Measurements from ENCODE around the gene GUCY1A1. TPM values are rescaled to one million over a fixed set of nuclear protein-coding genes. Genes with fewer than 3 reads are reported as not detected.

The GUCY1A1 gene
- total and polyA plus RNA-seq, 3 experiments from 2014 or later: not detected

GRCh38 chr4:155653052-155653451, 13.6 kb upstream of the GUCY1A1 start:
- Histone ChIP-seq H3K4me1 (ENCODE audit: insufficient read depth, low read length) (no peaks in the 10 kb centered on the region), H3K27me3 (ENCODE audit: insufficient read depth, low read length, poor library complexity, severe bottlenecking) (no peaks in the 10 kb centered on the region), H3K9me3 (ENCODE audit: low read length) (no peaks in the 10 kb centered on the region), H3K4me3 (ENCODE audit: low read length) (no peak overlapping the region), H3K36me3 (ENCODE audit: insufficient read depth, low read length) (no peaks in the 10 kb centered on the region), H3K27ac (ENCODE audit: low read depth, low read length) (no peak overlapping the region)
- peaks cover 0 to 6% (median 1%) of the 10 kb centered on the region in 5 donors for H3K9me3 Mint-ChIP-seq
- no peak for DNase-seq
- peaks cover 0 to 1% (median 0%) of the 10 kb centered on the region in 3 donors for H3K36me3 Mint-ChIP-seq
- ChIA-PET POLR2A (no interaction called here), CTCF (no interaction called here)
- no peaks in the 10 kb centered on the region for H3K27me3 Mint-ChIP-seq
- H3K27ac Mint-ChIP-seq: no peak overlapping the region
- H3K4me3 Mint-ChIP-seq: no peak overlapping the region
- H3K4me1 Mint-ChIP-seq: no peaks in the 10 kb centered on the region

GRCh38 chr4:155656025-155656424, 10.6 kb upstream of the GUCY1A1 start:
- no peaks in the 10 kb centered on the region for H3K4me1 ChIP-seq (ENCODE audit: insufficient read depth, low read length)
- no peak overlapping the region for H3K27ac Mint-ChIP-seq
- no peak overlapping the region for H3K27ac ChIP-seq (ENCODE audit: low read depth, low read length)
- no peaks in the 10 kb centered on the region for H3K9me3 ChIP-seq (ENCODE audit: low read length)
- H3K4me1 Mint-ChIP-seq: no peaks in the 10 kb centered on the region
- H3K9me3 Mint-ChIP-seq: peaks cover 0 to 10% (median 0%) of the 10 kb centered on the region in 5 donors
- POLR2A ChIA-PET: no interaction called here
- no peaks in the 10 kb centered on the region for H3K36me3 ChIP-seq (ENCODE audit: insufficient read depth, low read length)
- no peak overlapping the region for H3K4me3 ChIP-seq (ENCODE audit: low read length)
- H3K4me3 Mint-ChIP-seq: no peak overlapping the region
- H3K27me3 ChIP-seq (ENCODE audit: insufficient read depth, low read length, poor library complexity, severe bottlenecking): no peaks in the 10 kb centered on the region
- peaks cover 0 to 1% (median 0%) of the 10 kb centered on the region in 3 donors for H3K36me3 Mint-ChIP-seq
- DNase-seq: no peak
- CTCF ChIA-PET: no interaction called here
- H3K27me3 Mint-ChIP-seq: no peaks in the 10 kb centered on the region

DNA sequence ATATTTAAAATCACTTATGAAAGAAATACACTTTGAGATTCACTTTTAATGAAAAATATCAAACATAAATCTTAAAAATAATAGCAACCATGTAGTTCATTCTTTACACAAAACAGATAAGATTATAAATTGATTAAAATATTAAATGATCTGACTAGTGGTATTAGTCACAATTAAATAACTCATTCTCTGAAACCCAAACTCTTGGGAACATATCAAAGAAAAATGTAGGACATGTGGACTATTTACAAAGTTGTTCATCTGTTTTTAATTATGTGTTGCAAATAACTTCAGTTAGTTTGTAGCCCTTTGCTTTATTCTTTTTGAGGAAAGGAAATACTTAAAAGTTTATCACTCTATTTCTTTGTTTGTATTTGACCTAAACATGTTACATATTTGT, 9.5 kb upstream of the GUCY1A1 start:
- Histone ChIP-seq H3K9me3 (ENCODE audit: low read length) (no peaks in the 10 kb centered on the region), H3K4me3 (ENCODE audit: low read length) (no peak overlapping the region), H3K27ac (ENCODE audit: low read depth, low read length) (no peak overlapping the region), H3K27me3 (ENCODE audit: insufficient read depth, low read length, poor library complexity, severe bottlenecking) (no peaks in the 10 kb centered on the region), H3K36me3 (ENCODE audit: insufficient read depth, low read length) (no peaks in the 10 kb centered on the region), H3K4me1 (ENCODE audit: insufficient read depth, low read length) (no peaks in the 10 kb centered on the region)
- DNase-seq: no peak
- Mint-ChIP-seq H3K4me1 (no peaks in the 10 kb centered on the region), H3K4me3 (no peak overlapping the region), H3K36me3 (peaks cover 0 to 1% (median 0%) of the 10 kb centered on the region in 3 donors), H3K9me3 (peaks cover 0 to 10% (median 0%) of the 10 kb centered on the region in 5 donors), H3K27me3 (peaks cover 0 to 1% of the 10 kb centered on the region in 2 donors), H3K27ac (no peak overlapping the region)
- POLR2A ChIA-PET: no interaction called here
- CTCF ChIA-PET: no interaction called here

DNA sequence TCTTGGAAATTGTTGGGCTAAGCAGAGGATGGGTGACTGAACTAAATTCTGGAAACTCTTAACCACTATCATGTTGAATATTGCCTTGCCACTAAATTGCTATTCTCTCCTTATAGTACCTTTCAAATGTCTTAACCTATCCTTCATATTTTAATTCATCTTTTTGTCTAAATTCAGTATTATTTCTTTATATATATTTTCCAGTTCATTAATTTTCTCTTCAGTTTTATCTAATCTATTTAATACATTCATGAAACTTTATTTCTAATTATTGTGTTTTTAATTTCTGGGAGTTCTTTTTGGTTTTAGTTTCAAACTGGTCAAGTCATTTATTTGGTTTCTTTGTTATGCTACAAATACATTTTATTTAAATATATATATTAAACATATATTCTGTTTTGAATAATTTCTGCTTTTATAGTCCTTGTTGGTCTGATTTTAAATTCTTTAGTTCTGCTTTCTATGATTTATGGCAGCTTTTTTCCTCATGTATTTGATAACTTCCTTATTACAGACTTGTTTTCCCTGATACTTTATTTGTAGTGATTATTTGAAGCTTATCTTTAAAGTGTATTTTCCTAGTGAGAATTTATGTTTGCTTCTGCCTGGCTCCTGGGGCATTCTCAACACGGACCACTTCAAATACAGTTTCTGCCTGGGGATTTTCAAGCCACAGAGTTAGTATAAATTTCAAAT, 8.5 kb upstream of the GUCY1A1 start:
- Histone ChIP-seq H3K36me3 (ENCODE audit: insufficient read depth, low read length) (no peaks in the 10 kb centered on the region), H3K27me3 (ENCODE audit: insufficient read depth, low read length, poor library complexity, severe bottlenecking) (no peaks in the 10 kb centered on the region), H3K4me1 (ENCODE audit: insufficient read depth, low read length) (no peaks in the 10 kb centered on the region), H3K4me3 (ENCODE audit: low read length) (no peak overlapping the region), H3K27ac (ENCODE audit: low read depth, low read length) (no peak overlapping the region), H3K9me3 (ENCODE audit: low read length) (no peaks in the 10 kb centered on the region)
- no peak for DNase-seq
- CTCF ChIA-PET: no interaction called here
- Mint-ChIP-seq H3K27ac (no peak overlapping the region), H3K4me3 (no peak overlapping the region), H3K27me3 (peaks cover 0 to 1% of the 10 kb centered on the region in 2 donors), H3K4me1 (no peaks in the 10 kb centered on the region), H3K36me3 (peaks cover 0 to 1% (median 0%) of the 10 kb centered on the region in 3 donors), H3K9me3 (peaks cover 0 to 10% (median 0%) of the 10 kb centered on the region in 5 donors)
- POLR2A ChIA-PET: no interaction called here

DNA sequence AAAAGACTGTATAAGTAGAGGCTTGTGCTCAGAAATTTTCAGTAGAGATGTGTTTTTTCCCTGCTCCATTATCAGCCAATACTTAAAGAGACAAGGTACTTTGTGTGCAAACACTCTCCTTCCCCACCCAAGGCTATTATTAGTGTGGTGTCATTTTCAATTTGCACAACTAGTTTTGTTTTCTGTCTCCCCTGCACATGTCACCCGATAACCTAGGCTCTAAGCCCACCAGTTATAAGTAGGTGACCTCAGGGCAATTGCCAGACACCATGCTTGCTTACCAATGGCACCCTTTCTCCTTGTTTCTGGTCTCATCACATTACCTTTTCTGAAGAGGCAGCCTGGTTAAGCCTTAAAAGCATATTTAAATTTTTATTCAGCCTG, 8.0 kb upstream of the GUCY1A1 start:
- peaks cover 0 to 10% (median 0%) of the 10 kb centered on the region in 5 donors for H3K9me3 Mint-ChIP-seq
- CTCF ChIA-PET: no interaction called here
- peaks cover 0 to 1% (median 0%) of the 10 kb centered on the region in 3 donors for H3K36me3 Mint-ChIP-seq
- peaks cover 0 to 1% of the 10 kb centered on the region in 2 donors for H3K27me3 Mint-ChIP-seq
- Histone ChIP-seq H3K27me3 (ENCODE audit: insufficient read depth, low read length, poor library complexity, severe bottlenecking) (no peaks in the 10 kb centered on the region), H3K9me3 (ENCODE audit: low read length) (no peaks in the 10 kb centered on the region), H3K4me1 (ENCODE audit: insufficient read depth, low read length) (no peaks in the 10 kb centered on the region), H3K27ac (ENCODE audit: low read depth, low read length) (no peak overlapping the region), H3K4me3 (ENCODE audit: low read length) (no peak overlapping the region), H3K36me3 (ENCODE audit: insufficient read depth, low read length) (no peaks in the 10 kb centered on the region)
- H3K4me1 Mint-ChIP-seq: no peaks in the 10 kb centered on the region
- no peak overlapping the region for H3K4me3 Mint-ChIP-seq
- POLR2A ChIA-PET: no interaction called here
- no peak overlapping the region for H3K27ac Mint-ChIP-seq
- DNase-seq: no peak

- H3K4me1 ChIP-seq (ENCODE audit: insufficient read depth, low read length): no peaks in the 10 kb centered on the region
- CTCF ChIA-PET: no interaction called here
- no peak overlapping the region for H3K4me3 ChIP-seq (ENCODE audit: low read length)
- no peak overlapping the region for H3K4me3 Mint-ChIP-seq
- no peaks in the 10 kb centered on the region for H3K36me3 ChIP-seq (ENCODE audit: insufficient read depth, low read length)
- POLR2A ChIA-PET: no interaction called here
- H3K27me3 ChIP-seq (ENCODE audit: insufficient read depth, low read length, poor library complexity, severe bottlenecking): no peaks in the 10 kb centered on the region
- H3K4me1 Mint-ChIP-seq: no peaks in the 10 kb centered on the region
- H3K36me3 Mint-ChIP-seq: peaks cover 0 to 1% (median 0%) of the 10 kb centered on the region in 3 donors
- DNase-seq: no peak
- H3K9me3 ChIP-seq (ENCODE audit: low read length): no peaks in the 10 kb centered on the region
- peaks cover 0 to 10% (median 0%) of the 10 kb centered on the region in 5 donors for H3K9me3 Mint-ChIP-seq
- H3K27me3 Mint-ChIP-seq: peaks cover 2 to 5% of the 10 kb centered on the region in 2 donors
- no peak overlapping the region for H3K27ac ChIP-seq (ENCODE audit: low read depth, low read length)
- H3K27ac Mint-ChIP-seq: no peak overlapping the region
Observed at GRCh38 chr4:155659176-155659575, 7.5 kb upstream of the GUCY1A1 start.

DNA sequence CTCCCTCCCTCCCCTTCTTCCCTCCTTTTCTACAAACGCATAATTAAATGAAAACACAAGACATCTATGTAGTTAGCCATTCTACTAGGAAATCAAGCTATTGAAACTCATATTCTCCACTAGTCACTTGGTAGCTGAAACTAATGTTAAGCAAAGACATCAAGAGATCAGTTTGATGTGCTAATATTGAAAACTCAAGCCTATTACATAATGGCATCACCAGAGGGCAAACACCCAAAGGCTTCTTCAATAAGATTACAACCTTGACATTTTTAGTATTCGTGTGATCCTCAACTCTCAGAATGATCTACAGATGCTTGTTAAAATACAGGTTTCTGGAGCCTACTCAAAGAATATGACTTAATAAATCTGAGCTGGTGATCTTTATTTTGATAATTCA, 6.2 kb upstream of the GUCY1A1 start:
- Mint-ChIP-seq H3K27ac (no peak overlapping the region), H3K4me3 (no peak overlapping the region)

GRCh38 chr4:155665054-155665453, 1.6 kb upstream of the GUCY1A1 start:
- CTCF ChIA-PET: no interaction called here
- no peak for DNase-seq
- H3K4me1 Mint-ChIP-seq: peaks cover 4 to 18% (median 15%) of the 10 kb centered on the region in 3 donors
- H3K9me3 Mint-ChIP-seq: no peaks in the 10 kb centered on the region
- H3K27ac Mint-ChIP-seq: no peak overlapping the region
- peaks cover 28 to 45% of the 10 kb centered on the region in 2 donors for H3K27me3 Mint-ChIP-seq
- no peaks in the 10 kb centered on the region for H3K4me1 ChIP-seq (ENCODE audit: insufficient read depth, low read length)
- no peak overlapping the region for H3K4me3 Mint-ChIP-seq
- no peaks in the 10 kb centered on the region for H3K36me3 Mint-ChIP-seq
- no peaks in the 10 kb centered on the region for H3K36me3 ChIP-seq (ENCODE audit: insufficient read depth, low read length)
- POLR2A ChIA-PET: no interaction called here
- H3K4me3 ChIP-seq (ENCODE audit: low read length): no peak overlapping the region
- peaks cover 8% of the 10 kb centered on the region for H3K27me3 ChIP-seq (ENCODE audit: insufficient read depth, low read length, poor library complexity, severe bottlenecking)
- no peak overlapping the region for H3K27ac ChIP-seq (ENCODE audit: low read depth, low read length)
- no peaks in the 10 kb centered on the region for H3K9me3 ChIP-seq (ENCODE audit: low read length)

More for the DNA sequence above, 6.2 kb upstream of the GUCY1A1 start:
- Histone ChIP-seq H3K4me3 (ENCODE audit: low read length) (no peak overlapping the region), H3K36me3 (ENCODE audit: insufficient read depth, low read length) (no peaks in the 10 kb centered on the region), H3K9me3 (ENCODE audit: low read length) (no peaks in the 10 kb centered on the region), H3K4me1 (ENCODE audit: insufficient read depth, low read length) (no peaks in the 10 kb centered on the region), H3K27ac (ENCODE audit: low read depth, low read length) (no peak overlapping the region), H3K27me3 (ENCODE audit: insufficient read depth, low read length, poor library complexity, severe bottlenecking) (no peaks in the 10 kb centered on the region)
- Mint-ChIP-seq H3K4me1 (no peaks in the 10 kb centered on the region), H3K36me3 (no peaks in the 10 kb centered on the region), H3K27me3 (peaks cover 9 to 12% of the 10 kb centered on the region in 2 donors), H3K9me3 (peaks cover 0 to 10% (median 0%) of the 10 kb centered on the region in 5 donors)
- DNase-seq: no peak
- CTCF ChIA-PET: no interaction called here
- POLR2A ChIA-PET: no interaction called here
